GM13976 (cell line): ENCODE results near the gene GSE1.
A peak's percentile ranks its signal among the peaks of the same experiment; 100 is the strongest.

Experiments used
- DNase-seq: peaks from one replicate; pipeline ENCODE4 v3.0.0; 2012; ENCODE audit warnings: low spot score
- in situ Hi-C: fragments of 300-500 bp; cut with MboI; formaldehyde crosslinking; loops from one replicate; pipeline ENCODE4 v1.12.0; 2022; ENCODE audit warnings: low sequenced_read_pairs, mixed read lengths, inconsistent platforms; ENCODE audit not compliant: unreplicated experiment
- TF ChIP-seq, protein P1 (sequence below): IDR thresholded peaks from 2 replicates; pipeline ENCODE4 v1.5.1; 2012; ENCODE audit warnings: borderline replicate concordance, mild to moderate bottlenecking; ENCODE audit not compliant: insufficient read depth; ENCODE audit errors: extremely low read depth, missing control alignments, control extremely low read depth

GSE1 gene

DNA sequence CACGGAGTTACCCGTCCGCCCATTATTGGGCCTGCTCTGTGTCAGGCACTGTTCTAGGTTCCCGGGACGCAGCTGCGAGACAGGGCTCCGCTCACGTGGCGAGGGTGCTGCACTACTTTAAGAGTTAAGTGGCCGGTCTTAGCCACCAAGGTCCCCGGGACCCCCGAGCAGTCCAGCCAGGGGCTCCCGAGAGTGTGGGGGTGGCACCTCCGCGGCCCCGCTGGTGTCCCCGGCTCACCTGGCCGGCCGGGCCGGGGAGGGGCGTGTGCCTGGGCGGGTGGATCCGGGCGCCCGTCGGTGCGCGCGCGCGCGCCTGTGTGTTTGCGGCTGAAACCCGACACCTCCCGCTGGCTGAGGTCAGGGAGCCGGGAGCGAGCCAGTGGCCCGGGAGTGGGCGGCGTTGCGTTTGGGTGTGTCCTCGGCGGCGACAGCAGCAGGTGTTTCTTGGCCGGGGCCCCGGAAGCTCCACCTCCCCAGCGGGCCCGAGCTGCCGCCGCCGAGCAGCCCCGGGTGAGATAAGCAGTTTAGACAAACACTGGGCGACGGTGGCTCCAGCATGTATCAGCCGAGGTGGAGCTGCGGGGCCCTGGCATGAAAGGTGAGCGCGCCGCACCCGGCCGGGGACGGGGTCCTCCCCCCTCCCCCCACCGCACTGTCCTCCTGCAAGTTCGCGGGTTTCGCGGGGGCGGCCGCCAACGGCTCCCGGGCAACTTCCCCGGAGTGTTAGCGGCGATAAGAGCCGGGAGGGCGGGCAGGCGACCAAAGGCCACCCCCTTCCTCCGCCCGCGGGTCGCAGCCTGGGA, at the start of gene GSE1:
Gene GSE1, plus strand, starts transcription at position 522 of the 803 bp plus-strand sequence. Its CDS starts 70 bp downstream, at position 592.
- peak; percentile 95 for DNase-seq
- TF ChIP-seq, protein P1, sequence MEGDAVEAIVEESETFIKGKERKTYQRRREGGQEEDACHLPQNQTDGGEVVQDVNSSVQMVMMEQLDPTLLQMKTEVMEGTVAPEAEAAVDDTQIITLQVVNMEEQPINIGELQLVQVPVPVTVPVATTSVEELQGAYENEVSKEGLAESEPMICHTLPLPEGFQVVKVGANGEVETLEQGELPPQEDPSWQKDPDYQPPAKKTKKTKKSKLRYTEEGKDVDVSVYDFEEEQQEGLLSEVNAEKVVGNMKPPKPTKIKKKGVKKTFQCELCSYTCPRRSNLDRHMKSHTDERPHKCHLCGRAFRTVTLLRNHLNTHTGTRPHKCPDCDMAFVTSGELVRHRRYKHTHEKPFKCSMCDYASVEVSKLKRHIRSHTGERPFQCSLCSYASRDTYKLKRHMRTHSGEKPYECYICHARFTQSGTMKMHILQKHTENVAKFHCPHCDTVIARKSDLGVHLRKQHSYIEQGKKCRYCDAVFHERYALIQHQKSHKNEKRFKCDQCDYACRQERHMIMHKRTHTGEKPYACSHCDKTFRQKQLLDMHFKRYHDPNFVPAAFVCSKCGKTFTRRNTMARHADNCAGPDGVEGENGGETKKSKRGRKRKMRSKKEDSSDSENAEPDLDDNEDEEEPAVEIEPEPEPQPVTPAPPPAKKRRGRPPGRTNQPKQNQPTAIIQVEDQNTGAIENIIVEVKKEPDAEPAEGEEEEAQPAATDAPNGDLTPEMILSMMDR = no peak
- in situ Hi-C loops = no loop called here

DNA sequence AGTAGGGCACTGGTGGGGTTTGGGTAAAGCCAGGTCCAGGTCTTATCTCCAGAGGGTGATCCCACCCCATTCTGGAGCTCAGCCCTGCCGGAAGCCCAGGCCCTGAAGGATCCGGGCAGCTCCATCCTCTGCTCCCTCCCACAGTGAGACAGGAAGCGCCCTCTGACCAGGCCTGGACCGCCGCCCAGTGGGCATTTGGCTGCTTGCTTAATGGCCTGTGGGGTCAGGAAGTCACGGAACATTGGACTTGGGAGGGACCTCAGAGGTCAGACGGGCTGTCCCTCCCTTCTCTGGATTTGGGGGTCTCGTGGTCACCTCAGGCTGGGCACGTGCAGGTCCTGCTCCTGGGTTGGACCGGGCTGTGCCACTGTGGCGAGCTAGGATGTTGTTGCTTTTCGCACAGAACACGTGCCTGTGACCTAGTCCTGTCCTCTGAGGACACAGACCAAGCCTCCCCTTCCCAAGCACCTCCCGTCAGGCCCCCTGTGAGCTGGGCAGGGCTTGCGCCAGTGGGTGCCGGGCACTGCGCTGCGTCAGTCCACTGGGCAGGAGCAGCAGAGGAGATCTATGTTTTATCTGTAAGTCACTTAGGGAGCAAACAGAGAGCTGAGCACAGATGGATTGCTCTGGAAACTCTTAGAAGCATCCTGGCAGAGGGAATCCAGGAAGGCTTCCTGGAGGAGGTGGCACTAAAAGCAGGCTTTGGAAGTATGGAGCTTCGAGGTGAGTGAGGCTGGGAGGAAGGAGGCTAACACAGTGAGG, 49.4 kb upstream of the GSE1 start:
- no peak for DNase-seq

DNA sequence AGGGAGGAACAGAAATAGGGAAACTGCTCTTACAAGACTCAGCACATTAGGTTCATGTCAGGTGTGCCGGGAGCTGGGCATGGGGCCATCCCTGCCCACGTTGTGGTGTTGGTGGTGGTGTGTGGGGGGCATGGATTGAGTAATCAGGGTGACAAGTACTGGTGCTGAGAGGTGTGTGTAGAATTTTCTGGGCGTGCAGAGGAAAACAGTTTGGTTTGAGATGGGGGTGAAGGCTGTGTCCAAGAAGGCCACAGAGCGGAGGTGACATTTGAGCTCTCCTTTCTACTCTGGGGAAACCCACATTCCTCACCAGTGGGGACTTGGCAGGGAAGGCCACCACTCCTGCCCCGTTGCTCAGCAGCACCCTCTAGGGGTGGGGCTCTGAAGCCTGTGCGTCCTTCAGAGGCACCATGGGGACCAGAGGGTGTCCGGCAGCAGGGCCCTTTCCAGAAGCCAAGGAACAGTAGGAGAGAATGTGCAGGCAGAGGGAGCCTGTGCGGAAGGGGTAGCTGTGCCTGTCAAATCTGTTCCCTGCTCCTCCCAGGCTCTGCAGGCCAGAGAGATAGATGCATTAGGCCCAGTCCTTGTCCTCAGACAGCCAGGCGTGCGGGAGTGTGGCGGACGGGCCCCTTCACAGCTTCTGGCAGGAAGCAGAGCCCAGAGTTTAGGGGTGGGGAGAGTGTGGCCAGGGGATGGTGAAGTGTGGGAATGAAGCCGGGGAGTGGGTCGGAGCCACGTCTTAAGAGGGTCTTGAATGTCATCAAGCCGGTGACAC, 48.7 kb upstream of the GSE1 start:
- in situ Hi-C loops = no loop called here
- peak; percentile 49 for DNase-seq
- TF ChIP-seq, protein P1 = peak; percentile 58

More for the DNA sequence above, 49.4 kb upstream of the GSE1 start:
- in situ Hi-C loops = no loop called here
- TF ChIP-seq, protein P1 = no peak

DNA sequence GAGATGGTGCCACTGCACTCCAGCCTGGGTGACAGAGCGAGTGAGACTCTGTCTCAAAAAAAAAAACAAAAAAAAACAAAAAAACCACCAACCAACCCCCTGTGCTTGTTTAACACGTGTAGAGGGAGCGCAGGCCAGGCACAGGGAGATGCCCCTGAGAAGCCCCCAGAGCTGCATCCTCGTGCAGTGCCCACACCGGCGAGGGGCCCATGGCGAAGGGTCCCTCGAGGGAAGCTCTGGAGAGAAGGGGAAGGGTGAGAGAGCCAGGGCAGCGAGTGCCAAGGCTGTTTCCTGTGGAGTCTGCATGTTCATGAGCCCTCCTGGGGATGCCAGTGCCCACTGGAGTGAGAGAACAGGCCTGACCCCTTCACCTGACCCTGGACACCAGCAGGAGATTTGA, 47.8 kb upstream of the GSE1 start:
- DNase-seq = no peak
- TF ChIP-seq, protein P1 = no peak
- in situ Hi-C loops = no loop called here

DNA sequence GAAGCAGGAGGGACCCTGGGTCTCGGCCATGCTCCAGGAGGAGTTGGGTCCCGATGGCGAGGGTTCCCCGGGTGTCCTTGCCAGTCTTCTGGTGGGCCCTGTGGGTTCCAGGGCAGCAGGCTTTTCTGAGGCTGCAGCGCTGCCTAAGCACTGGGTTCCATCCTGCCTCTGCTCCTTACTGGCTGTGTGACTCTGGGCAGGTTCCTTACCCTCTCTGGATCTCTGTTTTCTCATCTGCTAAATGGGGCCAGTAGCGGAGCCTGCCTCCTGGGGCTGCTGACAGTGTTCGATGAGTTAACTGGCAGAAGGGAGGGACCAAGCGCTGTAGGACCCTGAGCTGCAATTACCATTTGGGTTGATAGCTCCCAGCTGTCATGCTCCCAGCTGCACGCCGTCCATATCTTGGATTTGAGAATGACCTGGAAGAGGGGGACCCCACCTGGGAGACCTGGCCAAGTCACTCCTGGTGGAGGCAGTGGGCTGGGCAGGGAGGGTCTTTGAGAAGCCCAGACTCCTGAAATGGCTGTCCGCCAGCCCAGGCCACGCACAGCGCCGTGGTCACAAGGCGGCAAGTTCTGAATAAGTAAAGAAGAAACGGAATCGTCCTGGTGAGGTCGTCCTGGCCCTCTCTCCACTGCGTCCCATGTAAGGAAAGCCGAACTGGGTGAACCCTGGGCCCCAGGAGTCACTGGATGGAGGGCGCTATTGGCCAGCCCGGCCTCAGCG, 47.2 kb upstream of the GSE1 start:
- TF ChIP-seq, protein P1 = no peak
- in situ Hi-C loops = no loop called here
- DNase-seq = no peak

DNA sequence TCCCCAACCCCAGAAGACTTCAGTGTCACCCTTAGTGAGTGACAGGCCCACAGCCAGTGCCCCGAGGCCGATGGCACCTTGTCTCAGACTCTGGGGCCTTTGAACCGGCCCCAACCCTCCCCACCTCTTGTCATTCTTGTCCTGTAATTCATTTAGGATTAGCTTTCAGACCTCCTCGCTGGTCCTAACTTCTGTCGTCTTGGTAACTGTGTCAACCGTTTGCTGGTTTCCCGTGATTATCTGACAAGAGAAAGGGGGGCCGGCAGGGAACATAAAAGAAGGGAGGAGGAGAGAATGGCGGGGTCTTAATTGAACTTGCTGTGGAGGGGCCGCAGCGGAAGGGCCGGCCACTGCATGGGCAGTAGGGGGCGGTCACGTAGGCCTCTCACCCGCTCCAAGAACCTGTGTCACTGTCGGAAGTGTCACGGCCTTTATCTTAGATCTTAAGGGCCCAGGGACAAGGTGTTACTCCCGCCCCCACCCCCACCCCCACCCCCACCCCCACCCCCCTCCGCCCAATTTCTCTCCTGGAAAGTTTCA, 46.5 kb upstream of the GSE1 start:
- no peak for DNase-seq
- TF ChIP-seq, protein P1 = no peak
- in situ Hi-C loops = no loop called here
